Activated naive CD8-positive, alpha-beta T cell treated with anti-CD3 and anti-CD28 coated beads, Interleukin-2, amount 50 U/mL, for 24 hours (primary cell): Measurements from ENCODE around the gene ALKAL2.

ENCODE experiments used
- ATAC-seq: fragments of 150-1000 bp; cut with Tn5 transposase; one replicate; pipeline ENCODE4 v1.10.0; 2021
- DNase-seq: peaks from one replicate; pipeline ENCODE4 v3.0.0; 2021
- H3K27ac Mint-ChIP-seq: one replicate; pipeline ENCODE4 v1.8.0; 2021; ENCODE audit warnings: mild to moderate bottlenecking, mixed read lengths
- H3K27me3 Mint-ChIP-seq: one replicate; pipeline ENCODE4 v1.8.0; 2021; ENCODE audit warnings: mixed read lengths
- H3K36me3 Mint-ChIP-seq: one replicate; pipeline ENCODE4 v1.8.0; 2021; ENCODE audit warnings: low read depth, mixed read lengths
- H3K4me1 Mint-ChIP-seq: one replicate; pipeline ENCODE4 v1.8.0; 2021; ENCODE audit warnings: mixed read lengths
- H3K4me3 Mint-ChIP-seq: one replicate; pipeline ENCODE4 v1.8.0; 2021; ENCODE audit warnings: mild to moderate bottlenecking, moderate library complexity, mixed read lengths
- H3K9me3 Mint-ChIP-seq: one replicate; pipeline ENCODE4 v1.8.0; 2021; ENCODE audit warnings: mixed read lengths

Gene ALKAL2

DNA sequence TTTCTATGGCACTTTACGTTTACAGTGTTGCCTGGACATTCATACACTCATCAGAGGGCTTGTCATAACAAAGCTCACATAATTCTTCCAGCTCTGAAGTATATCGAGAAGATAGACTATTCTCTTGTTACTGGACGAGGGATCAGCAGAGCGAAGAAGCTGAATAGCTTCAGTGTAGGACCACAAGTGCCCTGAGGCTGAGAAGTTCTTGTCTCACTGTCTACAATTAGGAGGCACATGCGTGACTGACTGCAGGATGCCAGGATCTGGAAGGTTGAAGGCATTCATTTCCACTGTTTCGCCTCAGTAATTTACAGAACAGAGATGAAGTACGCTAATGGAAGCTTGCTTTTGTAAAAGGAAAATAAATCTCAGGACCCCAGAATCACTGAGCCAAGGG lies 33.6 kb downstream of the ALKAL2 start:
- H3K36me3 Mint-ChIP-seq: peaks cover 17% of the 10 kb centered on the region
- H3K9me3 Mint-ChIP-seq: peaks cover 14% of the 10 kb centered on the region
- DNase-seq (no peak), ATAC-seq (no peak)
- H3K27ac Mint-ChIP-seq: no peak overlapping the region
- H3K4me1 Mint-ChIP-seq: no peaks in the 10 kb centered on the region
- H3K27me3 Mint-ChIP-seq: no peaks in the 10 kb centered on the region
- H3K4me3 Mint-ChIP-seq: no peak overlapping the region

DNA sequence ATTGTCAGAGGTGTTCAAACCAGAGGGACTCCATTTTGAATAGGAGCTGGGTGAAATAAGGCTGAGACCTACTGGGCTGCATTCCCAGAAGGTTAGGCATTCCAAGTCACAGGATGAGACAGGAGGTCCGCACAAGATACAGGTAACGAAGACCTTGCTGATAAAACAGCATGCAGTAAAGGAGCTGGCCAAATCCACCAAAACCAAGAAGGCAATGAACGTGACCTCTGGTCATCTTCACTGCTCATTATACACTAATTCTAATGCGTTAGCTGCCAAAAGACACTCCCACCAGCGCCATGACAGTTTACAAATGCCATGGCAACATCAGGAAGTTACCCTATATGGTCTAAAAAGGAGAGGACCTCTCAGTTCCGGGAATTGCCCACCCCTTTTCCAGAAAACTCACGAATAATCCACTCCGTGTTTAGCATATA lies 34.7 kb downstream of the ALKAL2 start:
- Mint-ChIP-seq H3K27me3 (no peaks in the 10 kb centered on the region), H3K36me3 (peaks cover 10% of the 10 kb centered on the region), H3K4me1 (no peaks in the 10 kb centered on the region), H3K9me3 (peaks cover 6% of the 10 kb centered on the region), H3K27ac (no peak overlapping the region), H3K4me3 (no peak overlapping the region)
- ATAC-seq: no peak
- DNase-seq: no peak

DNA sequence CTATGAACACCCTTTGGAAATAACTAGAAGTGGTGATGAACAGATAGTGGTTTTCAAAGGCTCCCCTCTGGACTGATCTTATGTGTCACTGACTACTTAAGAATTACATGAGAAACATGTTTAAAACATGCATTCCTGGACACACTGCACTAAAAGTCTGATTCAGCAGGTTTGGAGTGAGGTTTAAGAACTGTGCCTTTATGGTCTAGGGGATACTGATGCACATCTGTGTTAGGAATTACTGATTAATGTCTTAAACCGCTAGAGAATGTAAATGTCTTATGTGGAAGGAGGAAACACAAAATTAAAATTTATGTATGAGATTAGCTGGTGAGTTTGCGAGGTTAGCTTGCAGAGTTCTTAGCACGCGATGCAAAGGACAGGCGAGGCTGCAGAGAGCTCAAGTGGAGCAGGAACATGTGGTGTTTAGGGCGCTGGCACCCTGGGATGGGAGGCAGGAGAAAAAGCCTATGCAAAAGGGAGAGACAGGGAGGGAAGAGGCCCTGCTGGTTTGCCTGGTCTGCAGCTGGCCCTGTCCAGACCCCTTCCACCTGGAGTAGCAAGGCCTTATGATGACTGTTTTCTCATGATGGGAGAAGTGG lies 35.8 kb downstream of the ALKAL2 start:
- H3K9me3 Mint-ChIP-seq: no peaks in the 10 kb centered on the region
- H3K4me3 Mint-ChIP-seq: no peak overlapping the region
- H3K36me3 Mint-ChIP-seq: peaks cover 5% of the 10 kb centered on the region
- no peak overlapping the region for H3K27ac Mint-ChIP-seq
- ATAC-seq (no peak), DNase-seq (no peak)
- H3K4me1 Mint-ChIP-seq: no peaks in the 10 kb centered on the region
- H3K27me3 Mint-ChIP-seq: no peaks in the 10 kb centered on the region

DNA sequence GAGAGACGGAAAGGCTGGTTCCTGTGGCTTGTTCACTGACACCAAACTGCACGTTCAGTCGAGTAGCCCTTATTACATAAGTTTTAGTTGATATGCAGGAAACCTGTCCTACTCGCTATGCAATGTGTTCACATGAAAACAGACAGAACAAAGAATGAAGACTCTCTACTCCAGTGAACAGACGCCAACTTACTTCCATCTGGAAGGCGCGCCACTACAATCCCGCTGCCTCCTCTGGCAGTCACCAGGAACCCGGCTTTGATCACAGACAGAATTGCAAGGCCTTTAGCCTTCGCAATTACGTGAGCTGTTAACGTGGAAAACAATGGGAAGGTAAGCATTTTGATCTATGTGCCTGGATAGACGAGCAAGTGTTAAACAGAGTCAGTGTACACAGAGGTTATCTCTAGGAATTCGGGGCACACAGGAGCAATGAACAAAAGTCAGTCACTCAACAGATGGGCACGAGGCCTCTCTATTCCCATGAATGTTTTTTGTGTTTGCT lies 38.3 kb downstream of the ALKAL2 start:
- Mint-ChIP-seq H3K9me3 (no peaks in the 10 kb centered on the region), H3K4me3 (no peak overlapping the region), H3K4me1 (peaks cover 3% of the 10 kb centered on the region), H3K36me3 (peaks cover 8% of the 10 kb centered on the region), H3K27ac (no peak overlapping the region), H3K27me3 (no peaks in the 10 kb centered on the region)
- DNase-seq (no peak), ATAC-seq (no peak)

DNA sequence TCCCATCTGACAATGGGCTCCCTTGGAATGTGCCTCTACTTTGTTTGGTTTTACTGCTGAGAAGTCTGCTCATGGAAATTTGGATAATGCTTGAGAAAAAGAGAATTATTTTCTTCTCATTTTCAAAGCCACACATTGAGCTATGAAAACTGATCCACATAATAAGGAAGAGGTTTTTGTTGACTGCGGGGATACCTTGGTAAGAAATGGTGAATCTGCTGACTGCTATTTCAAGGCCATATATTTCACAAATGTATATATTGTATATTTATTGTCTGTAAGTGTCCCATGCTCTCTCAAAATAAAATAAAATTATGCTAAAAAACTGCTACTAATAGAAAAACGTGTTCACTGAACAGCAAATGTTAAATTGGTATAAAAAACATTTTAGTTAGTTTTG lies 39.2 kb downstream of the ALKAL2 start:
- Mint-ChIP-seq H3K36me3 (peaks cover 14% of the 10 kb centered on the region), H3K27ac (no peak overlapping the region)
- ATAC-seq: no peak

DNA sequence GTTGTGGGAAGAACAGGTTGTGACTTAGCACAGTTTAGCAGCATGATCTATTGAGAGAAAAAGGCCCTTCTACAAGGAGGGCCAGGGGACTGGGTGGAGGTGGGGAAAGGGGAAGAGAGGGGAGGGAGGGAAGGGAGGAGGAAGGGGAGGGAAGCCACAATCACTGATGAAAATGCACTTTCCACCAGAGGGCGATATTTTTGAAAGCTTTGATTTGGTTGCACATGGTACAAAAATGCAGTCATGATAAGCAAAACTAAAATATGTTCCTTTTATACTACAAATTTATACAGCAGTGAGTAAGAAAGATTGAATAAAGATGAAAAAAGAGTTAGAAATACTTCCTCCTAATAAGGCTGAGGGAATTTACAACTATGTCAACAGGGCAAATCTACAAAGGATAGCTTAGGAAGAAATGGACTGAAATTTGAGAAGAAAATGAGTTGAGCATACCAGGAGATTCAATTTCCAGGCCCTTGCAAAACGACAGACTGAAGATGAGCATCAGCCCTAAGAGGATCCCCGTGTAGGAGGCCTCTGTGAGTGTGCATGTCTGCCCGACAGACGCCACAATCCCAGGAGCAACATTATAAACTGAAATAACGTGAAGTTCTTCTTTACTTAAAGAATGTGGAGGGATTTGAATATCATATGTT lies 41.3 kb downstream of the ALKAL2 start:
- H3K9me3 Mint-ChIP-seq: peaks cover 6% of the 10 kb centered on the region
- no peak for ATAC-seq

More for the DNA sequence above, 39.2 kb downstream of the ALKAL2 start:
- Mint-ChIP-seq H3K9me3 (no peaks in the 10 kb centered on the region), H3K4me3 (no peak overlapping the region), H3K27me3 (no peaks in the 10 kb centered on the region), H3K4me1 (peaks cover 3% of the 10 kb centered on the region)
- no peak for DNase-seq

DNA sequence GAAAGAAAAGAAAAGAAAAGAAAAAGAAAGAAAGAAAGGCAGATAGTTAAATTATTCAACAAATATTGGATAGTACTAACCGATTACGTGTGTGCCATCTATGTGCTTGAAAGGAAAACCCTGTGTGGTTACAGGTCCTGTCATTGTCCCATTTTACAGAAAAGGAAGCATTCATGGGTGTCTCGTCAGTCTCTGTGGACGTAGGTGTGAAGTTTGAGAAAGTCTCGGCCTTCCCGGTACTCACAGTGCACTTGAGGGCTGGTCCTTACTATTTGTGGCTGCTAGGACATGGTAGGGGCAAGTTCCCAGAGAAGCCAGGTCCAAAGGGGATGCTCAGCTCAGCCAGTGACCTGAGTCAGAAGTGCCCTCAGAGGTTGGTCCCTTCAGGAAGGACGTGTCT lies 43.3 kb downstream of the ALKAL2 start:
- Mint-ChIP-seq H3K4me3 (no peak overlapping the region), H3K9me3 (peaks cover 6% of the 10 kb centered on the region), H3K4me1 (peaks cover 3% of the 10 kb centered on the region), H3K36me3 (peaks cover 39% of the 10 kb centered on the region), H3K27ac (no peak overlapping the region), H3K27me3 (no peaks in the 10 kb centered on the region)
- ATAC-seq (no peak), DNase-seq (no peak)

More for the DNA sequence above, 41.3 kb downstream of the ALKAL2 start:
- H3K36me3 Mint-ChIP-seq: peaks cover 28% of the 10 kb centered on the region
- H3K4me3 Mint-ChIP-seq: no peak overlapping the region
- H3K27ac Mint-ChIP-seq: no peak overlapping the region
- peaks cover 3% of the 10 kb centered on the region for H3K4me1 Mint-ChIP-seq
- no peaks in the 10 kb centered on the region for H3K27me3 Mint-ChIP-seq
- DNase-seq: peak; percentile 16

DNA sequence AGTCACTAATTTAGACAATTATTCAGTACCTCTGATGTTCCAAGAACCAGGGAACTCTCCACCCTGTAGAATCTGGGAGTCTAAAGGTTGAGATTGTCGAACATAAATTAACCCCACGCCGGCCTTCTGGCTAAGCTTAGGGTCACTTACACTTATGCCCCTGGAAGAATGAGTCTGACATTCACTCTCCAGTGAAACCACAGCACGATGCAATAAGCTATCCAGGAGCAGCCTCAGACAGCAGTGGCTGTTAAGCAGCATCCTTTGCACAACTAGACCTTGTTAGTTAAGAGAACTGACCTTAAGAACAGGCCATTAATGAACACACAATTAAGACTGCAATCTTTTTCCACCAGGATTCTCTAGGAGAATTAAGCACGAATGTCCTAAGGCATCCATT lies 49.0 kb downstream of the ALKAL2 start:
- ATAC-seq: no peak
- Mint-ChIP-seq H3K4me3 (no peak overlapping the region), H3K27me3 (no peaks in the 10 kb centered on the region), H3K36me3 (peaks cover 39% of the 10 kb centered on the region), H3K27ac (no peak overlapping the region), H3K9me3 (peaks cover 6% of the 10 kb centered on the region), H3K4me1 (peaks cover 10% of the 10 kb centered on the region)
- no peak for DNase-seq

DNA sequence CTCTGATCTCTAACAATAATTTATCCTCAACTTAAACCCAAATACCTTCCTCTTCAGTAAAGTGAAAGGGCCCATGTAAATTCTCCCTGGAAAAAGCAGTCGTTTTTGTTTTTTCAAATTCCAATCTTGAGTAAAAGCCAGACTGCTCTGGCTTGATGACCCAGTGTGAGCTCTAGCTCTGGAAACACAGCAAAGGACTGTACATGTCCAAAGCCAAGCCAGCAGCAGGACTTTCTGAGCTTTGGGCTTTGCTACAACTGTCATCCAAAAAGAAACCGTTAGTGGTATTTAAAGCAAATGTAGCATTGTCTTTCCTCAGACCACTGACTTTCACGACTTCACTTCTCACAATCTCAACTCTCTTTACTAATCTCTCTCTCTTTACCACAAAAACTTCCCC lies 49.5 kb downstream of the ALKAL2 start:
- no peak for DNase-seq
- peaks cover 10% of the 10 kb centered on the region for H3K4me1 Mint-ChIP-seq
- H3K36me3 Mint-ChIP-seq: peaks cover 37% of the 10 kb centered on the region
- no peak for ATAC-seq
- H3K27ac Mint-ChIP-seq: no peak overlapping the region
- H3K9me3 Mint-ChIP-seq: peaks cover 6% of the 10 kb centered on the region
- no peaks in the 10 kb centered on the region for H3K27me3 Mint-ChIP-seq
- H3K4me3 Mint-ChIP-seq: no peak overlapping the region

DNA sequence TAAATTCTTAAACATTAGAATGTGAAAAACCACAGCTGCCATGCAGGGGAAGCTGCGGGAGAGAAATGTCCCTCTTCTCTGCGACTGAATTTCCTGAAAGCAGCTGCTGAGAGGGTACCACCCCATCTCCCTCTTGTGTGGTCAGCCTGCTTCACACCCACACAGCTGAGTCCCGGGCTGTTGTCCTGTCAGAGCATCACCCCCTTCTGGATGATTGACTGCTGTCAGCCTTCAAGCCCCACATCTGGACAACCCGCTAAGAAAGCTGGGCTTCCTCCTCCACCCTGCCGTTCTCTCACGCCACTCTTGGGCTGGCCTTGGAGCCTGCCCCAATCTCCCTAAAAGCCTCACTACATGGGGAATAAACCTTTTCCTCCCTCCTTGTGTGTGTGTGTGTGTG lies 50.0 kb downstream of the ALKAL2 start:
- H3K27me3 Mint-ChIP-seq: no peaks in the 10 kb centered on the region
- H3K36me3 Mint-ChIP-seq: peaks cover 34% of the 10 kb centered on the region
- ATAC-seq: no peak
- no peak overlapping the region for H3K27ac Mint-ChIP-seq
- H3K4me3 Mint-ChIP-seq: no peak overlapping the region
- H3K4me1 Mint-ChIP-seq: peaks cover 10% of the 10 kb centered on the region
- no peak for DNase-seq
- H3K9me3 Mint-ChIP-seq: peaks cover 4% of the 10 kb centered on the region

DNA sequence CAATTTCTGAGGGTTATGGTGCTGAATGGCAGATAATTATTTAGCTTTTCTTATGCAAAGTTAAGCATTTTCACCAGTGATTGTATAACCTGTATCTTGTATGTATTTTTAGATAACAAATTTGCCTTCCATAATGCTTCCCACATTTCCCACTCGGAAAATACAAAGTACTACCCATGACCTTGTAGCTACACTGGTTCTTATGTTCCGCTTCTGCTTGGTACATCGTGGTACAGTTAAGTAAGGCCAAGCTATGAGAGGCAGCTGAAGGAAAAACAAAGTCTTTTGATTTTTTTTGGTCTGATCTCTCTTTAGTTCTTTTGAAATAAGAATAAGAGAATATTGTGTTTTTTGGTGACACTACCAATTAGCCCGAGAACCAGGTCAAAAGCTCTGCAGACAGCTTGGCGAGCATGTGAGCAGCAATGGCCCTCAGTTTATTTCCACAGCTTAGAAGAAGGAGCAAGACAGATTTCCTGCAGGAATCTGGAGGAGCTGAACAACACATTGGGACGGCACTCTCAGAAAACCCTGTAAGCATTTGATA lies 50.8 kb downstream of the ALKAL2 start:
- ATAC-seq (no peak), DNase-seq (no peak)
- H3K9me3 Mint-ChIP-seq: no peaks in the 10 kb centered on the region
- H3K27ac Mint-ChIP-seq: no peak overlapping the region
- H3K4me3 Mint-ChIP-seq: no peak overlapping the region
- peaks cover 30% of the 10 kb centered on the region for H3K36me3 Mint-ChIP-seq
- H3K4me1 Mint-ChIP-seq: peaks cover 10% of the 10 kb centered on the region
- H3K27me3 Mint-ChIP-seq: no peaks in the 10 kb centered on the region

DNA sequence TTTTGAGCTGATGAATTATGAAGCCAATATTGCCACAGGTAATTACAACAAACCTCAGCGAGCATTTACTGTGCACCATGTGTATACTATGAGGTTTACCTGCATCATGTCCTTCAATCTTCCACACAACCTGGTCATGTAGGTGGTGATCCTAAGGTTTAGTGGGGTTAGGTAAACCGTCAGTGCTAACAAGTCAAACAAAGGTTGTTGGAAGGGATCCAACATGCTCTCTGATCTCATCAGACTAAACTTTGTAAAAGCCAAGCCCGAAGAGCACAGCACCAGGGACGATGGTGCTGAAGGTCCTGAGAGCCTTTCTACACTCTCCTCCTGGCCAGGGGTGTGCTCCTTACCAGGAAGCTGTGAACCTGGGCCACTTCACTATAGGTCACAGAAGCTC lies 53.5 kb downstream of the ALKAL2 start:
- peaks cover 10% of the 10 kb centered on the region for H3K4me1 Mint-ChIP-seq
- H3K27me3 Mint-ChIP-seq: no peaks in the 10 kb centered on the region
- H3K4me3 Mint-ChIP-seq: no peak overlapping the region
- DNase-seq (no peak), ATAC-seq (no peak)
- H3K9me3 Mint-ChIP-seq: no peaks in the 10 kb centered on the region
- H3K36me3 Mint-ChIP-seq: peaks cover 21% of the 10 kb centered on the region
- no peak overlapping the region for H3K27ac Mint-ChIP-seq

DNA sequence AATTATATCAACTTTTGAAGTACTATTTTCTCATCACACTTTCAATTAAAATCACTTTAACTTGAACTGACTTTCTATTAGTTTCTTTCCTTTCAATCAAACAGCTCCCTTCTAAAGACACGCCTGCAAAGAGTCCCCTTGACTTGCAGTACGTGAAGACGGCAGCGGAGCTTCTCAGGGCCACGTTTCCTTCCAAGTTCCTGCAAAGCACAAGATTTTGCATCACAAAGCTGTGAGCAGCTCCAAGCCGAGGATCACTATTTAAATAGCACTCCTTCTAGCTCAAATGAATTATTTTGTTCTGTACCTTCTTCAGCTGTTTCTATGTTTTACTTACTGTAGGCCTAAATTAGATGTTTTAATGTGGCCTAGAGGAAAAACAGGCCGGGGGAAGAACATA lies 54.9 kb downstream of the ALKAL2 start:
- no peak for ATAC-seq
- H3K27ac Mint-ChIP-seq: no peak overlapping the region
- H3K27me3 Mint-ChIP-seq: no peaks in the 10 kb centered on the region
- H3K4me3 Mint-ChIP-seq: no peak overlapping the region
- H3K9me3 Mint-ChIP-seq: no peaks in the 10 kb centered on the region
- H3K36me3 Mint-ChIP-seq: peaks cover 23% of the 10 kb centered on the region
- no peak for DNase-seq
- peaks cover 5% of the 10 kb centered on the region for H3K4me1 Mint-ChIP-seq

DNA sequence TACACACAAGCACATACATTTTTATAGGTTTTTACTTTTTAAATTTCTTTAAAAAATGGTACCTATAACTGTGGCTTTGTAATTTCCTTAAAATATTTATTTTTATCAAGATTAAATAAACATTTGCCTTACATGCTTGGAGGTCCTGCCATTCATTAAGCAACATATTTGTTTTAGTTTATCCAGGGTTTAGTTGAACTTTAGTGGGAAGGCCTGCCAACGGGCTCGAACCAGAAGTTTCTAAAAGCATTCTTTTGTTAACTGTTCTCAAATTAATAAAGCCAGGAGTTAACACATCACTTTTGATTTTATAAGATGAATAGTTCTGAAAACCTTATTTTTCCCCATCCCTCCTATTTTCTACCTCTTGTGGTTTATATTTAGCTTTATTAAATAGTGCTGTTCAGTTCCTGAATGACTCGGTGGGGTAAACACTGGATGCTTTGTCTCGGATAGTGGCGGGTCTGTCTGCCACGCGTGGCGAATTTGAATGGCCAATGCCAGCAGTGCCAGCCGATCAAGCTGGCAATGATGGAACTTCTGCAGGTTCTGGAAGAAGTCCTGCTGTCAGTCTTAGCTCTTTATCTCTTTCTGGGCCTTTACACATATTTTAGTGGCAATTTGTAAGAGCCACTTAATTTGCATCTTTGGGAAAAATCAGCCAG lies 56.2 kb downstream of the ALKAL2 start:
- Mint-ChIP-seq H3K36me3 (peaks cover 28% of the 10 kb centered on the region), H3K9me3 (no peaks in the 10 kb centered on the region), H3K4me1 (peaks cover 4% of the 10 kb centered on the region), H3K27ac (no peak overlapping the region), H3K4me3 (no peak overlapping the region), H3K27me3 (no peaks in the 10 kb centered on the region)
- DNase-seq (no peak), ATAC-seq (no peak)
